HG03558 (cell line): Measurements from ENCODE around the gene SNED1.
"Not testable (repeated sequence)": the region's sequence is repeated elsewhere in the genome, so short reads cannot be mapped to it uniquely, and the experiment has no call there.

Source experiments
- ATAC-seq: cut with Tn5 transposase; IDR thresholded peaks from one replicate; pipeline ENCODE4 v1.9.1; 2021; ENCODE audit warnings: moderate number of reproducible peaks; ENCODE audit not compliant: unreplicated experiment; ENCODE audit errors: extremely low read depth

The SNED1 gene

DNA sequence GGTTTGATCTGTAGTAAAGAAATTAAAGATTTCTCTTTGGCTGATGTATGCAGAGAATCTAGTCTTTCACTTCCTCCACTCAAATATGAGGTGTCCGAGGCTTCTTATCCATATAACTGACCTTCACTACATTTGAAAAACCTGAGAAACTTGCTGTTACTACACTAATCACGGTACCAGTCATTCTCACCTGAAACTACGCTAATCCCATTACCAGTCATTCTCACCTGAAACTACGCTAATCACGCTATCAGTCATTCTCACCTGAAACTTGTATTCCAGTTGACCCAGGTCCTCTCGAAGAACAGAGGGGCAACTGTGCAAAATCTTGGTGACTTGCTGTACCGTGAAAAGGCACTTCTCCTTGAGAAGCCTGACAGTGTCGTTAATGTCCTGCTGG, 98.6 kb downstream of the SNED1 start:
- no peak for ATAC-seq

DNA sequence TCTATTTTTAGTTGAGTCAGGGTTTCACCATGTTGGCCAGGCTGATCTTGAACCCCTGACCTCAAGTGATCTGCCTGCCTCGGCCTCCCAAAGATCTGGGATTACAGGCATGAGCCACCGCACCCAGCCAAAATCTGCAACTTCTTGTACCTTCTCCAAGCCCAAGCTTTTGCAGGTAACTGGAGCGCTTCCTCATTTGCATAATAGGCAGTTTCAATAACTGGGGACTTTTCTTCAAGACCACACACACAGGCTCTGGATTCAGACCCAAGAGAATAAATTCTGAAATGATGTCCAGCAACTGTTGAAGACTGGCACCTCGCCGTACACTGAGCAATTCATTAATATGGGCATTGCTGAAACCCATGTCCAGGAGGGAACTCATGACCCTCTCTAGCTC, 100.8 kb downstream of the SNED1 start:
- ATAC-seq = no peak

GRCh38 chr2:241102239-241102803, 103.9 kb downstream of the SNED1 start, which contains the start of gene MTERF4:
Gene MTERF4 (minus strand): TSS chr2:241102287. CDS start chr2:241102273, 14 bp downstream.
- peak; percentile 51 for ATAC-seq

- no peak for ATAC-seq
These were observed 104.8 kb downstream of the SNED1 start for GRCh38 chr2:241103176-241103595.

DNA sequence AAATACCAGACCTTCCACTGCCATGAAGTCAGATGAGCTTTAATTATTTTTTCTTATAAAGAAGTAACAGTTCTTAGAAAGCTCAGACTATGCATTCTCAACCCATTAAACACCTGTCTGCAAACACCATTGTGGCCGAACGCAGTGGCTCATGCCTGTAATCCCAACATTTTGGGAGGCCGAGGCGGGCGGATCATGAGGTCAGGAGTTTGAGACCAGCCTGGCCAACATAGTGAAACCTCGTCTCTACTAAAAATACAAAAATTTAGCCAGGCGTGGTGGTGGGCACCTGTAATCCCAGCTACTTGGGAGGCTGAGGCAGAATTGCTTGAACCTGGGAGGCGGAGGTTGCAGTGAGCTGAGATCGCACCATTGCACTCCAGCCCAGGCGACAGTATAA, 106.2 kb downstream of the SNED1 start:
- ATAC-seq = not testable (repeated sequence)

DNA sequence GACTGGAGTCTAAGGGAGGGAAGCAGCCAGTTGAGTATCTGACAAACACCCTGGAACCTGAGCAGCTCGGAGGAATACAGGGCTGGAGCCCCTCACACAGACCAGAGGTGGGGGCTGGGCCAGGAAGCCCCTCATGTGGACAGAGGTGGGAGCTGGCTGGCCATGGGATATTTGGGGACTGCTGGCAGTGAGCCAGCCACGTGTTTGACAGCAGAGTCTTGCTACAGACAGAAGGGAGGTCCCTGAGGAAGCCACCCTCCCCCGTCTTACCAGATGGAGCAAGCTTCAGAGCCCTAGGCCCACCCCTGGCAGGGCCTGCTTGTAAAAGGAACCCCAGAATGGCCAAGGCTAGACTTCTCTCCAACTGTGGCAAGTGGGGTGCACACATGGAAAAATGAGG, 107.2 kb downstream of the SNED1 start:
- no peak for ATAC-seq

DNA sequence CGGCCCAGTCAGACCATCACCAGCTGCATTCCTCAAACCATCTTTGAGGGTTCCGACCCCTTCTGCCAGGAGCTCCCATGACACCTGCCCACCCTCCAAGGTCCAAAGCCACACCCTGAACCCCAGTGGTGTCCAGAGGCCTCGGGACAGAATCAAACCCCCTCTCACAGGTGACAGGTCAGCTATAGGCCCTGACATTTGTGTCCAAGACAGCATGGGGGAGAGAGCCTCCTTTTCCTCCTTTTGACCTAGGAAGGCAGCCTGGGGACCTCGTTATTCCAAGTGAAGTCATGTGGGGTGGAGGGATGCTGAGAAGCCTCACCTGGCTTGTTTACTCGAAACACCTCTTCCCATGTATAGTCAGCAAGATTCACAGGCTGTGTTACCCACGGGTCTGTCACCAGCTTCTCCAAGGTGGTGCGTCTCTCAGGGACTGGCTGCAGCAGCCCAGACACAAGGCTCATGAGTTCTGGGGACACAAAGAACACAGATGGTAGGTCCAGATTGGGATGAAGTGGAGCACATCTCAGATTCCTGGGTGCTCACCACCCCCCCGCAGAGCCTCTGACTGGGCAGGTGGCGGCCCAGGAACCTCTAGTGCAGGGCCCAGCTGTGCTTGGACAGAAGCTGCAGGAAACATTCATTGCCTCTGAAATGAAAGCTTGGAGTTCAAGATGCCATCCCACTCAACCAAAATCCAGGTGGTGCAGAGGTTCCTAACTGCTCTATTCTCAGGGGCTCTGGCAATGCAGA, 108.8 kb downstream of the SNED1 start:
- ATAC-seq = no peak

DNA sequence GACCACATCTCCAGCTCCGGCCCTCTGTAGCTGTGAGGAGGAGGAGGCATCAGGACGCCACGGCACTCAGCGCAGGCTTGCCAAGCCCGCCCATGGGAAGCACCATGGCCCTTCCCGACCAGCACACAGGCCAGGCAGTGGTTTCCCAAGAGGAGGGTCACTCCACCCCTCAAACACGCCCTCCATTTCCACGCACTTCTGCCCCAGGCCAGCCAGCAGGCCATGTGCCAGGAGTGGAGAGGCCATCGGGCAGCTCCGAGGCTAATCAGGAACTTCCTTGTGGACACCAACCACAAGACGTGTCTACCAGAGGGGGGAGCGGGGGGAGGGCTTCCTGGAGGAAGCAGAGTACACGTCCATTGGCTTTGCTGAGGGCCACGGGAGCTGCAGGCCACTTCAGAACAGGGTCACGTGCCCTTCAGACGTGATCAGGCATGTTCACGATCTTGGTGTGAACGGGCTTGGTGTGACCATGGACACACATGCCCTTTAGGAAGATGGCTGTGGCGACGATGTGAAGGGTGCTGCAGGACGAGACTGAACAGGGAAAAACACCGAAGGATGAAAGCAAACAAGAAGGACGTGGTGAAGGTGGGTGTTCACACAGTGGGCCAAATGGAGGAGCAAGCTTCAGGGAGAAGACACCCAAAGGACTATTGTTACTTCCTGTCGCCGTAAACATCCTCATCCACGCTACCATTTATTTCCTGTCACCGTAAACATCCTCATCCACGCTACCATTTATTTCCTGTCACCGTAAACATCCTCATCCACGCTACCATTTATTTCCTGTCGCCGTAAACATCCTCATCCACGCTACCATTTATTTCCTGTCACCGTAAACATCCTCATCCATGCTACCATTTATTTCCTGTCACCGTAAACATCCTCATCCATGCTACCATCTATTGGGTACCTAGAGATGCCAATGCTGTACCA, 110.1 kb downstream of the SNED1 start:
- ATAC-seq = no peak

DNA sequence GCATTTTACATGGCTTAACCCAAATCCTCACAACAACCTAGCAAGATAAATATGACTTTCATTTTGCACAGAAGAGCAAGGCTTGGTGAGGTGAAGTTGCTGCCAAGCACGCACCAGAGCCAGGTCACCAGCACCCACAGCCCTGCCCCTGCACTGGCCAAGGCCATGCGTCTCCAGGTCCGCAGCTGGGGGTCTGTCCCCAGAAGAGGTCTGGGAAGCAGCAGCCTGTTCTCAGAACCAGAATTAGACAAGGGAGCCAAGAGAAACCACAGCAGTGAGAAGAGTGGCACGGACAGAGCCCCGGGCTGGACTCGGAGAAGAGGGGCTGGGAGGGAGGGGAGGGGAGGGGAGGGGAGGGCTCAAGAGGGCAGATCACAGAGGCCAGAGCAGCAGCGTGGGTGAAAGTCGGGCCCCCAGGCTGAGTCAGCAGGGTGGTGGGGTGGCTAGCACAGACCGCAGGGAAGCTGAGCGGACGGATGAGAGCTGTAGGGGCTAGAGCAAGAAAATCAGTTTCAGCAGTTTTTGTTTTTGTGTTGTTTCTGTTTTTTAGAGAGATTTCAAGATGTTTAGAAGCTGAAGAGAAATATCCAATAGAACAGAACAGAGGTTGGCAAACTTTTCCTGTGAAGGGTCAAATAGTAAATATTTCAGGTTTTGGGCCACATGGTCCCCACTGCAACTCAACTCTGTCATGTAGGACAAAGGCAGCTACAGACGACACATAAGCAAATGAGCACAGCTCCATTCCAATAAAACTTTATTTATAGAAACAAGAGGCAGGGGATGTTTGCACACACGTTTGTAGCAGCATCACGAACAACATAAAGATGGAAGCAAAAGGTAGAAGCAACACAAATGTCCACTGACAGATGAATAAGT, 111.0 kb downstream of the SNED1 start:
- no peak for ATAC-seq

DNA sequence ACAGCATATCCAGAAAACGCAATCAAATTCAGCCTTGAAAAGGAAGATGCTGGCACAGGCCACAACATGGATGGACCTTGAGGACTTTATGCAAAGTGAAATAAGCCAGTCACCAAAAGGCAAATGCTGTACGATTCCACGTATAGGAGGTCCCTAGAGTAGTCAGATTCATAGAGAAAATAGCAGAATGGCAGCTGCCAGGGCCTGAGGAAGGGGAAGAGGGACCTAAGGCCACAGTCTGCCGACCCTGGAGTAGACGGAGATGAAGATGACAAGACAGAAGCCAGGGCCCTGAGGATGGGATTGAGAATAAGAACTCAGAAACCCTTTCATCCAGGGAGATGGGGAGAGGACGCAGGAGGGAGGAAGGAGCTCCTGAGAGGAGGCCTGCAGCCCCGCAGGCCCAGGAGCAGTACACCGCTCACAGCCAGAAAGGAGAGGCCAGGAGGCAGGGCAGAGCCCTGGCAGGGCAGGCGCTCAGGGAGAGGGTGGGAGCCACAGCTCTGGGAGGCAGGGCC, 111.7 kb downstream of the SNED1 start:
- no peak for ATAC-seq

GRCh38 chr2:241110607-241111439, 112.4 kb downstream of the SNED1 start:
- ATAC-seq = no peak

DNA sequence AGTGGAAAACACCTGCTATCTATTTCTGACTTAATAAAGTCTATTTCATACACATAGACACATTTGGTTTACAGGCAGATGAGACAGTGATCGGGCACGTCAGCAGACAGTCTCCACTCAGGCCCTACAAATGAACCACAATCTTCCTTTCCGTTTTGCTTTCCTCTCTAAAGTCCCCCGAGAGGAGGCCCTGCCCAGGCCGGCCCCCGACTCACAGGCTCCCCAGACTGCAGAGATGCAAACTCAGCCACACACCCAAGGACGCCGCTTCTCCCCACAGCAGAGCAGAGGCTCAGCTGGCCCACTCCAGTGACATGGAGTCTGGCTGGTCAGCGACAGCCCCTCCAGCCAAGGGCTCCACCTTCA, 113.0 kb downstream of the SNED1 start:
- ATAC-seq = no peak

DNA sequence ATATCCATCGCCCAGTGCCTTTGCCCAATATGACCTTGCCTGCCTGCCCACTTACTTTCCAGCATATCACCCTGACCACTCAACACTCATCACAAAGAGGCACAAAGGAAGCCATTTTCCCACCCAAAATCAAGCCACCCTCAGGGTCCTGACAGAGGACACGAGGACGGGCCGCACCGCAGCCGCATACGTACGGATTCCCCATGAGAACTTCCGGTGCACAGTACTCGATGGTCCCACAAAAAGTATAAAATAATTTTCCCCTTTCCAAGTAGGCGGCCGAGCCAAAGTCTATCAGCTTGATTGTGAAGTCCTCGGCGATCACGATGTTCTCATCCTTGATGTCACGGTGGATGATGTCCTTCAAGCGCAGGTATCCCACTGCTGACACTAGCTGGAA, 113.6 kb downstream of the SNED1 start:
- ATAC-seq = no peak

GRCh38 chr2:241112592-241112991, 114.2 kb downstream of the SNED1 start:
- no peak for ATAC-seq

- no peak for ATAC-seq
These were observed 116.4 kb downstream of the SNED1 start for GRCh38 chr2:241114836-241115235.

DNA sequence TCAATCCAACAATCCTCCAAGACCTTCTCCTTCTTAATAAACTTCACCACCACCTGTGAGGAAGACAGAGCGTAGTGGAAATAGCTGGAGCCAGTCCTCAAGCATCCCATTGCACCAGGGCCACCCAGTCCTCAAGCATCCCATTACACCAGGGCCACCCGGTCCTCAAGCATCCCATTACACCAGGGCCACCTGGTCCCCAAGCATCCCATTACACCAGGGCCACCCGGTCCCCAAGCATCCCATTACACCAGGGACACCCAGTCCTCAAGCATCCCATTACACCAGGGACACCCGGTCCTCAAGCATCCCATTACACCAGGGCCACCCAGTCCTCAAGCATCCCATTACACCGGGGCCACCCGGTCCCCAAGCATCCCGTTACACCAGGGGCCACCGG, 116.9 kb downstream of the SNED1 start:
- ATAC-seq = no peak

GRCh38 chr2:241116606-241117560, 118.5 kb downstream of the SNED1 start:
- no peak for ATAC-seq
